GF-D8 (cell line): ENCODE measurements around the gene TNFSF15.

ENCODE experiments used
- DNase-seq: peaks from one replicate; lab custom pipeline; 2025; lab: John Stamatoyannopoulos, UW

Gene TNFSF15

GRCh38 chr9:114787781-114788498, 17.9 kb downstream of the TNFSF15 start:
- no peak for DNase-seq

GRCh38 chr9:114787214-114787613, 18.6 kb downstream of the TNFSF15 start:
- DNase-seq: no peak

- DNase-seq: no peak
Measured at GRCh38 chr9:114785866-114786650, 19.8 kb downstream of the TNFSF15 start.

- no peak for DNase-seq
Measured at GRCh38 chr9:114784721-114785279, 21.0 kb downstream of the TNFSF15 start.

- no peak for DNase-seq
Measured at GRCh38 chr9:114782586-114782985, 23.3 kb downstream of the TNFSF15 start.

DNA sequence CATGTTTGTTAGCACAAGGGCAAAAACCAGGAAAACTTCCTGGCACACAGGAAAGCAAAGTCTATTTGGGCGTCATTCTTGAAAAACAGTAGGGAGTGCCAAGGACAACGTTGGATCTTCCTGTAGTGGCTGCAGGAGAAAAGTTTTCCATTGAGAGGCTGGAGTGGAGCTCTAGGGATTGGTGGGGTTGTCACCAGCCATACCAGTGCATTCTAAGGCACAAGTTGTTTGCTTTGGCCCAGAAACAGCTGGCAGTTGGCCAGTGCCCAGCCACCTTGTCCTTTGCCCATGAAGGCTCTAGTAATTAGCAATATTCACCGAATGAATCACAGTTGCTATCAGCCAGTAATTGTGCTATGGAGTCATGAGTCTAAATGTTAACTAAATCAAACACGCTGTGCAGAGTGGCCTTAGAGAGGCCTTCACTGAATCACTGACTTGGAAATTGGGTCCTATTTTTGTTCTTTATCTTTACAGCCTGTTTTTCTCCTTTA, 26.4 kb downstream of the TNFSF15 start:
- no peak for DNase-seq

DNA sequence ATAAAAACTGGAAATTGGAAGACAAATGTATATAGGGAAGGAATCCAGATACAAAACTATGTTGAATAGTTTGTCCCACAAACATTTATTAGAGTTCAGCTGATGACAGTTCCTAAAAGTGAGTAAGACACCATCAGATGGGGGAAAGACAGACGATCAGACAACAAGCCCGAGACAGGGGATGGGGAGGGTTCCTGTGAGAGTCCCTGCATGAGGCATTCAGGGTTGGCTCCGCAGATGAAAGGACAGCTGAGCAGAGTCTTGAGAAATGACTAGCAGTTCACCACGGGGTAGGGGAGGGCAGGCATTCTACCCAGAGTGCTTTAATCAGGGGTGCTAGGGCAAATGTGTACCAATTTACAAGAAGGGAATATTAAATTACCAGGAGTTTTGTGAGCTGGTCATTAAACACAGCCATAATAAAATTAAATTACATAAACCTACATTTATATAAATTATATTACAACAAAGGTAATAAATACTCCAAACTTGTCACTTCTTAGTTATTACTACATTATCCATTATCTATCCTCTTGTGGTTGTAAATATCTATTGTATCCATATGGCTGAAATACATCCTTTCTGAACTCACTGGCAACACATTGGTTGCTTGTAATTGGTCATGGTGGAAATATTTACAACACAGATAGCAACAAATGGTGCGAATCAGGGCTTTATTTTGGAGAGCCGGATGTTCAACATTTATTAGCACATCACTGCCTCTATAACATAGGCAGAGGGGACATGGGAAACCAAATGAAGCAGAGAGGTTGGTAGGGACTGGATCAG, 27.8 kb downstream of the TNFSF15 start:
- no peak for DNase-seq

GRCh38 chr9:114776683-114777399, 29.0 kb downstream of the TNFSF15 start:
- DNase-seq: no peak

GRCh38 chr9:114775981-114776380, 29.9 kb downstream of the TNFSF15 start:
- no peak for DNase-seq

DNA sequence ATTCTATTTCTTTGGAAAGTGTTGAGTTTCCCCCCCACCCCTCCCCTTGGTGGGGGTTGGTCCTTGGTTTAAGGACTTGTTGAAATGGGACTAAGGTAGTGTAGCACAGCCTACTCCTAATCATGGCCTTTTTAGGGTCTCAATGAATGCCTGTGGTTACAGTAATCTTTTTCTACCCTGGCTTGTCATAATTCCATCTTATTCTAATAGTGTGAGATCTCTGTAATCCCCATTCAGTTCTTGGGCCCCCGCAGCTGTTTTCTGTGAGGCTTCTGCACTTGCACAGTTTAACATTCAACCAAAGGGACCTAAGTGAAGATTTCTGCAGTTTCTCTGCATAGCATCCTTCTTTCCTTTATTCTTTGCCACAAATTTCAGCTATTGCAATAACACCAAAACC, 30.7 kb downstream of the TNFSF15 start:
- DNase-seq: no peak

- DNase-seq: no peak
Measured at GRCh38 chr9:114774524-114774923, 31.3 kb downstream of the TNFSF15 start.

- no peak for DNase-seq
Measured at GRCh38 chr9:114771889-114772288, 34.0 kb downstream of the TNFSF15 start.

GRCh38 chr9:114770991-114771390, 34.8 kb downstream of the TNFSF15 start:
- no peak for DNase-seq

GRCh38 chr9:114769624-114770023, 36.2 kb downstream of the TNFSF15 start:
- no peak for DNase-seq

GRCh38 chr9:114763220-114763619, 42.6 kb downstream of the TNFSF15 start:
- no peak for DNase-seq

DNA sequence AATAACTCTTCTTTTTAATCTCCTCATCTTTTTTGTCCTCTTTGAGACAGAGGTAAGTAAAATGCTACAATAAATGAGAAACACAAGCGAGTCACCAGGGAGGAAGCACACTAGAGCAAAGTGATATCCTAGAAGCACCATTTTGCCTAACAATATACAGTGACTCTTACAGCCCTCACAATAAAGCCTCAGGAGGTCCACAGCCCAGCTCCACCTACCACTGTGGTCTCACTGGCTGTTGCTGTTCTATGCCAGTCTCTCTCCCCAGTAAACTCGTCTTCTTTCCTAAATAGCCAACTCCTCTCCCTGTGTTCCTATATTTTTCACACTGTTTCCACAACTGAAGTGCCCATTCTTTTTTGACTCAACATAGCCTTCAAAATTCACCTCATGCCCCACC, 44.3 kb downstream of the TNFSF15 start:
- no peak for DNase-seq

GRCh38 chr9:114759512-114760341, 46.1 kb downstream of the TNFSF15 start:
- no peak for DNase-seq

DNA sequence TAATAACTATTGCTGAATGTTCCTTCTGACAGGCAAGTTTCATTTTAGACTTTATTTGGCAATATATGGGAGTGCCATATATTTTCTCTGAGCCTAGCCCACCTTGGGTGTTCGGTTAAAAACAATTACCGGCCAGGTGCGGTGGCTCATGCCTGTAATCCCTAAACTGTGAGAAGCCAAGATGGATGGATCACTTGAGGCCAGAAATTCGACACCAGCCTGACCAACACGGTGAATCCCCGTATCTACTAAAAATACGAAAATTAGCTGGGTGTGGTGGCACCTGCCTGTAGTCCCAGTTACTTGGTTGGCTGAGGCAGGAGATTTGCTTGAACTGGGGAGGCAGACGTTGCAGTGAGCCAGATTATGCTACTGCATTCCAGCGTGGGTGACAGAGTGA, 47.9 kb downstream of the TNFSF15 start:
- DNase-seq: no peak

GRCh38 chr9:114757395-114757794, 48.4 kb downstream of the TNFSF15 start:
- no peak for DNase-seq

DNA sequence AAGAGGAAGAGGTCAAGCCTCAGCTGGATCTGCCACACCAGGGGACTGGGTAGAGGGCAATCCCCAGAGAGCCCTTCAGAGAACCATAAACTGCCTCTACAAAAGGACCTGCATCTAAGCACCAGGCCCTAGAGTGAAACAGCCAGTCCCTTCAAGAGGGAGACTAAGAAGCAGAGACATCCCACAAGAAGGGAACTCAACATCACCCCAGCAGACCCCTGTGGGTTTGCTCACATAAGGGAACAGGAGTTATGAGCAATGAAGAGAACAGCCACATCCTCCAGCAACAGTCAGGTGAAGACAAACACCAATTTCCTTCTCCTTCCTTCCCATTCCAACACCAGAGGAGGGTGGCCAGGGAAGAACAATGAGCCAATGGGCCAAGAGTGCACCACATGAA, 48.9 kb downstream of the TNFSF15 start:
- DNase-seq: no peak

DNA sequence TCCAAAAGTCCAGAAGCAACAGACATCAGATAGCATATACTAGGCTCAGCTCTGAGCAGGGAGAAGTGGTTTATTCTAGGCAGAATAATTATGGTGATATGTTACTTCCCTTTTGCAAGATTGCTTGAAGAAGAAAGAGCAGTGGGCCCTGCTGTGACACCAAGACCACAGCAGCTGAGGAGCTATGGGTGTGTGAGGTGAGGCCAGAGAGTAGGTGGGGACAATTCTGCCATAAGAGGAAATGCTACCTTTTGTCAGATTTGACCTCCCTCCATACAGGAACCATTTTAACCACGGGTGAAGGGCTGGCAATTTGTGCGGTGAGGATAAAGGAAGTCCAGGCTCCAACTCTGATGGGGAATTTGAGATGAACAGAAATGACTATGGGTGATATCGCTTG, 51.3 kb downstream of the TNFSF15 start:
- no peak for DNase-seq
